DMS114 treated with DMSO at 0.1 percent for 48 hours (cell line): ENCODE data around the gene LRRC14B.
"Not testable (repeated sequence)": the region's sequence is repeated elsewhere in the genome, so short reads cannot be mapped to it uniquely, and the experiment has no call there.

Source experiments
- DNase-seq: peaks from one replicate; lab custom pipeline; 2025; ENCODE audit not compliant: unreplicated experiment; lab: John Stamatoyannopoulos, UW

The LRRC14B gene

GRCh38 chr5:159448-160172, 31.7 kb upstream of the LRRC14B start:
- DNase-seq: no peak

- DNase-seq: no peak
Observed at GRCh38 chr5:160173-160510, 31.2 kb upstream of the LRRC14B start.

- no peak for DNase-seq
Observed at GRCh38 chr5:160921-161802, 30.1 kb upstream of the LRRC14B start.

GRCh38 chr5:161803-162110, 29.5 kb upstream of the LRRC14B start:
- no peak for DNase-seq

GRCh38 chr5:162190-162564, 29.1 kb upstream of the LRRC14B start:
- DNase-seq: no peak

- no peak for DNase-seq
Observed at GRCh38 chr5:162565-163337, 28.5 kb upstream of the LRRC14B start.

GRCh38 chr5:163338-163620, 28.0 kb upstream of the LRRC14B start:
- DNase-seq: no peak

- no peak for DNase-seq
Observed at GRCh38 chr5:163841-164240, 27.5 kb upstream of the LRRC14B start.

GRCh38 chr5:164244-164643, 27.1 kb upstream of the LRRC14B start:
- DNase-seq: no peak

- DNase-seq: not testable (repeated sequence)
Observed at GRCh38 chr5:164783-165182, 26.5 kb upstream of the LRRC14B start.

GRCh38 chr5:166441-167372, 24.6 kb upstream of the LRRC14B start:
- DNase-seq: no peak

- no peak for DNase-seq
Observed at GRCh38 chr5:167511-167910, 23.8 kb upstream of the LRRC14B start.

GRCh38 chr5:167982-168660, 23.2 kb upstream of the LRRC14B start:
- DNase-seq: no peak

- no peak for DNase-seq
Observed at GRCh38 chr5:169071-169727, 22.1 kb upstream of the LRRC14B start.

GRCh38 chr5:169728-170094, 21.6 kb upstream of the LRRC14B start:
- no peak for DNase-seq

- no peak for DNase-seq
Observed at GRCh38 chr5:170971-171800, 20.1 kb upstream of the LRRC14B start.

GRCh38 chr5:171801-172331, 19.4 kb upstream of the LRRC14B start:
- no peak for DNase-seq

GRCh38 chr5:172421-172820, 18.9 kb upstream of the LRRC14B start:
- no peak for DNase-seq

- no peak for DNase-seq
Observed at GRCh38 chr5:172841-173251, 18.4 kb upstream of the LRRC14B start.
